ENCODE data around the gene TNFRSF13B.

GRCh38 chr17:16917671-16918394, 54.1 kb downstream of the TNFRSF13B start:
- TF ChIP-seq CTCF (conservative IDR thresholded peaks at IDR 0.05; ENCODE audit: low read depth in 2 of 2) (no peak), REST (IDR thresholded peaks at IDR 0.05; ENCODE audit: unreplicated experiment) (no peak), EZH2phosphoT487 (IDR thresholded peaks at IDR 0.05; ENCODE audit: unreplicated experiment) (no peak), NANOG (IDR thresholded peaks at IDR 0.05; ENCODE audit: borderline replicate concordance) (no peak), POLR2AphosphoS5 (IDR thresholded peaks at IDR 0.05; ENCODE audit: low read depth) (no peak), EZH2 (IDR thresholded peaks at IDR 0.05; ENCODE audit: low read depth, unreplicated experiment) (no peak), CREB1 (CRISPR knock-in tag; IDR thresholded peaks at IDR 0.05; ENCODE audit: low read depth) (no peak), ZNF331 (CRISPR knock-in tag; IDR thresholded peaks at IDR 0.05; ENCODE audit: low read depth) (no peak), ZNF114 (CRISPR knock-in tag; IDR thresholded peaks at IDR 0.05) (no peak), ETS1 (IDR thresholded peaks at IDR 0.05) (no peak), STAT1 (IDR thresholded peaks at IDR 0.05; ENCODE audit: unreplicated experiment) (no peak), JUNB (IDR thresholded peaks at IDR 0.05; ENCODE audit: unreplicated experiment) (no peak), ZNF462 (CRISPR knock-in tag; IDR thresholded peaks at IDR 0.05) (no peak)
